Uterus (tissue), 4 donors: ENCODE measurements around the gene MFN1. TPM values are rescaled to one million over a fixed set of nuclear protein-coding genes. Genes with fewer than 3 reads are reported as not detected.

Experiments used
- DNase-seq, 2 donors: peaks; one replicate each; pipeline ENCODE4 v3.0.0-alpha.2; 2019 to 2020
- H3K27ac ChIP-seq, 2 donors: fragments of 200-600 bp; sonication (generic); 1 replicate in 1 of 2; 2 replicates in 1 of 2; pipeline ENCODE4 v1.5.1; 2016 to 2018
- H3K27me3 ChIP-seq, 2 donors: fragments of 200-600 bp; sonication (generic); one replicate each; pipeline ENCODE4 v1.5.1; 2018 to 2019; ENCODE audit warnings: control low read depth in 1 of 2
- H3K36me3 ChIP-seq, 2 donors: fragments of 200-600 bp; sonication (generic); one replicate each; pipeline ENCODE4 v1.5.1; 2019; ENCODE audit warnings: control low read depth in 1 of 2
- H3K4me1 ChIP-seq, 2 donors: fragments of 200-600 bp; sonication (generic); one replicate each; pipeline ENCODE4 v1.5.1; 2018 to 2019; ENCODE audit warnings: control low read depth in 1 of 2
- H3K4me3 ChIP-seq, 2 donors: fragments of 200-600 bp; sonication (generic); 1 replicate in 1 of 2; 2 replicates in 1 of 2; pipeline ENCODE4 v1.5.1; 2018 to 2019; ENCODE audit warnings: mild to moderate bottlenecking in 1 of 2
- H3K9me3 ChIP-seq, 2 donors: fragments of 200-600 bp; sonication (generic); one replicate each; pipeline ENCODE4 v1.5.1; 2019; ENCODE audit warnings: control low read depth in 1 of 2
- POLR2A ChIP-seq, 2 donors: fragments of 450-650 bp; IDR thresholded peaks; one replicate each; pipeline ENCODE4 v1.6.1; 2016; ENCODE audit warnings: antibody characterized with exemption in 2 of 2, mild to moderate bottlenecking in 1 of 2, moderate library complexity in 1 of 2
- intact Hi-C: fragments of 100-400 bp; cut with DNase I; formaldehyde crosslinking; loops from one replicate; pipeline ENCODE4 v1.15.1; 2023; ENCODE audit warnings: low total_unique reads
- total RNA-seq, 4 donors: library from RNA; depleted of rRNA in 3 of 4; stranded (reverse); fragments of >200 nt in 3 of 4; gene quantifications; one replicate each; pipeline versions ENCODE4 v1.1.0 to v1.2.4, GENCODE V29; 2014 to 2023
- TF ChIP-seq, protein P1 (sequence below), 4 experiments: fragments of 200-600 bp in 2 of 4; fragments of 450-650 bp in 2 of 4; sonication (generic) in 2 of 4; IDR thresholded peaks; one replicate each; pipeline ENCODE4 v1.5.1; 2016 to 2019; ENCODE audit warnings: antibody characterized with exemption in 4 of 4, mild to moderate bottlenecking in 2 of 4, moderate library complexity in 1 of 4
- donor health status: DM: yes; HTN: yes; CAD: no.

MFN1 gene
- total RNA-seq, 4 donors from 2014 or later, result 10.0 to 88.6 (median 63.3) TPM

DNA sequence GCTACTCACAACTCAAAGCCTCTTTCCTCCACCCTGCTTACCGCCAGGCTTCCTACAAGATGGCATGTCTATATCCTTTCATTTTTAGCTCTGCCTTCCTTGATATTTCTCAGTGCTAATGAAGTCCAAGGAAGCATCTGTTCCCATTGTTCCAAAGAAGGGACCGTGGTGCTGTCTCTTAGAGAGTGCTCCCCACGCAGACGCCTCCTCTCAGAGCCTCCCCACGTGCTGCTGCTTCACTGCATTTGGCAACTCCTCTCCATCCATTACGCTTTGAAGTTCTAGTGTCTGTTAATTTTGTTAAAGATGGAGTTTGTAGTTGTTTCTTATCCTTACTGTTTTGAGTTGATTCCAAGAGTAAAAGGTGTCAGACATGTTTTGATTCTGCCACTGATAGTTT is 77.6 kb downstream of the MFN1 start:
- no peaks in the 10 kb centered on the region for H3K4me1 ChIP-seq
- TF ChIP-seq, protein P1, sequence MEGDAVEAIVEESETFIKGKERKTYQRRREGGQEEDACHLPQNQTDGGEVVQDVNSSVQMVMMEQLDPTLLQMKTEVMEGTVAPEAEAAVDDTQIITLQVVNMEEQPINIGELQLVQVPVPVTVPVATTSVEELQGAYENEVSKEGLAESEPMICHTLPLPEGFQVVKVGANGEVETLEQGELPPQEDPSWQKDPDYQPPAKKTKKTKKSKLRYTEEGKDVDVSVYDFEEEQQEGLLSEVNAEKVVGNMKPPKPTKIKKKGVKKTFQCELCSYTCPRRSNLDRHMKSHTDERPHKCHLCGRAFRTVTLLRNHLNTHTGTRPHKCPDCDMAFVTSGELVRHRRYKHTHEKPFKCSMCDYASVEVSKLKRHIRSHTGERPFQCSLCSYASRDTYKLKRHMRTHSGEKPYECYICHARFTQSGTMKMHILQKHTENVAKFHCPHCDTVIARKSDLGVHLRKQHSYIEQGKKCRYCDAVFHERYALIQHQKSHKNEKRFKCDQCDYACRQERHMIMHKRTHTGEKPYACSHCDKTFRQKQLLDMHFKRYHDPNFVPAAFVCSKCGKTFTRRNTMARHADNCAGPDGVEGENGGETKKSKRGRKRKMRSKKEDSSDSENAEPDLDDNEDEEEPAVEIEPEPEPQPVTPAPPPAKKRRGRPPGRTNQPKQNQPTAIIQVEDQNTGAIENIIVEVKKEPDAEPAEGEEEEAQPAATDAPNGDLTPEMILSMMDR (IDR thresholded peaks at IDR 0.05), result no peak
- TF ChIP-seq POLR2A (IDR thresholded peaks at IDR 0.05), result no peak
- H3K27ac ChIP-seq, result no peak overlapping the region
- no peak for DNase-seq
- intact Hi-C loops, result no loop called here
- no peak overlapping the region for H3K4me3 ChIP-seq
- no peaks in the 10 kb centered on the region for H3K9me3 ChIP-seq
- H3K36me3 ChIP-seq, result no peaks in the 10 kb centered on the region
- no peaks in the 10 kb centered on the region for H3K27me3 ChIP-seq

DNA sequence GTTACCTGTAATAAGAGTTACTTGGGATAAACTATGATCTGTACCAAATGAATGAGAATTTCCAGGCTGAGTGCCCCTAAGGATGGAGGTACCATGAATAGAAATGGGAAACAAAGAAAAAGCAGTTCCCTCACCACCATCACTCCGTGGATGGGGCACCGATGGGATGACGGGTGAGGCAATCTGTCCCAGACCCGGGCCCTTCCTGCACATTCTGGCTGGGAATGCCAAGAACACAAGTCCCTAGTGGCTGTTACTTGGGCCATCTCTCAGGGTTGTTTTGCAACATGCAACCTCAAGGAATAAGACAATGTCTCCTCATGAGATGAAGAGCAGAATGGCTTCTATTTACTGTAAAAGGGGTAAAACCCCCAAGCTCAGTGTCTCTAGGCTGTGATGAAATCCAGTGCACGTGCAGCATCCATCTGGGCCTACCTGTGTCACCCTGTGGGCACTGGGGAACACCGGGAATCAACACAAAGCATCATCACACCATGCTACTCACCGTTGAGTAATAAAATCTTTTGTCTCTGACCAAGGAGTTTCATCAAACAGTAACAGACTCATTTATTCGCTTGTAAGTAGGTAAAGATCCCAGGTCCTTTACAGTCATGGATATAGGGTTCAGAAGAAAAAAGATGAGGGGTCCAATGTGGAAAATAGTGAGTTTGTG is 81.5 kb downstream of the MFN1 start:
- H3K27ac ChIP-seq, result no peak overlapping the region
- H3K4me3 ChIP-seq, result no peak overlapping the region
- intact Hi-C loops, result no loop called here
- H3K4me1 ChIP-seq, result no peaks in the 10 kb centered on the region
- DNase-seq, result no peak
- TF ChIP-seq POLR2A (IDR thresholded peaks at IDR 0.05), result no peak
- TF ChIP-seq, protein P1 (IDR thresholded peaks at IDR 0.05), result no peak
- no peaks in the 10 kb centered on the region for H3K9me3 ChIP-seq
- H3K36me3 ChIP-seq, result no peaks in the 10 kb centered on the region
- no peaks in the 10 kb centered on the region for H3K27me3 ChIP-seq

DNA sequence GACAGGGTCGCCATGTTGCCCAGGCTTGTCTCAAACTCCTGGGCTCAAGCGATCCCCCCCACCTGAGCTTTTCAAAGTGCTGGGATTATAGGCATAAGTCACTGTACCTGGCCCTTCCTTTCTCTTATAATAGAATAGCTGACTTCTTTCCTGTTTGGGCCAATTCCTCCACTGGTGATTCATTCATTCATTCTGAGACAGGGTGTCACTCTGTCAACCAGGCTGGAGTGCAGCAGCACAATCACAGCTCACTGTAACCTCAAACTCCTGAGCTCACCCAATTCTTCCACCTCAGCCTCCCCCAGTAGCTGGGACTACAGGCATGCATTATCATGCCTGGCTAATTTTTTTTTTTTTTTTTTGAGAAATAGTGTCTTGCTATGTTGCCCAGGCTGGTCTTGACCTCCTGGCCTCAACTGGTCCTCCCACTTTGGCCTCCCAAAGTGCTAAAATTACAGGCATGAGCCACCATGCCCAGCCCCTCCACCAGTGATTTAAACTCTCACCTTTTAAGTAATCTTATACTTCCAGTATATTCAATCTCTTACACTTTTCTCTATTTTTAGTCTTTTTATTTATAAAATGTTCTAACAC is 82.9 kb downstream of the MFN1 start:
- no peaks in the 10 kb centered on the region for H3K9me3 ChIP-seq
- no peak for DNase-seq
- intact Hi-C loops, result no loop called here
- H3K4me3 ChIP-seq, result no peak overlapping the region
- TF ChIP-seq, protein P1 (IDR thresholded peaks at IDR 0.05), result no peak
- no peak for TF ChIP-seq POLR2A (IDR thresholded peaks at IDR 0.05)
- H3K27ac ChIP-seq, result no peak overlapping the region
- H3K4me1 ChIP-seq, result no peaks in the 10 kb centered on the region
- H3K36me3 ChIP-seq, result no peaks in the 10 kb centered on the region
- no peaks in the 10 kb centered on the region for H3K27me3 ChIP-seq

DNA sequence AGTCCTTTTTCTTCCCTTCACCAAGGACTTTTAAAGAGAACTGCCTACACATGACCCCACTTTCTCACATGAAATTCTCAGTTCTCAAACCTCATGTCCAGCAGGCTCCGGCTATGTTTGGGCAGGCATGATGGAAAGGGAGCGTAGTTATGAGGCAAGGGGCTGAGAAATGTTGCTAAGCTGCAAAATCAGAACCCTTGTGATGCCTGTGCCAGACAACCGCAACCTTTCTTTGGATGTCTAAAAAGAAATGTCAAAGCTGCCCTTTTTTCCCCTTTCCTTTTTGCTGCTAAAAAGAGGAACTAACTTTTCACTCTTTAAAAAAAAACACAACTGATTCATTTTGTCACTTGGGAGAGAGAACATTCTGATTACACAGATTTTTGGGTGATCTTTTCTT is 84.5 kb downstream of the MFN1 start:
- H3K4me1 ChIP-seq, result no peaks in the 10 kb centered on the region
- DNase-seq, result no peak
- no peaks in the 10 kb centered on the region for H3K36me3 ChIP-seq
- no peak for TF ChIP-seq POLR2A (IDR thresholded peaks at IDR 0.05)
- TF ChIP-seq, protein P1 (IDR thresholded peaks at IDR 0.05), result no peak
- no peaks in the 10 kb centered on the region for H3K27me3 ChIP-seq
- H3K27ac ChIP-seq, result no peak overlapping the region
- intact Hi-C loops, result no loop called here
- H3K4me3 ChIP-seq, result no peak overlapping the region
- H3K9me3 ChIP-seq, result no peaks in the 10 kb centered on the region

DNA sequence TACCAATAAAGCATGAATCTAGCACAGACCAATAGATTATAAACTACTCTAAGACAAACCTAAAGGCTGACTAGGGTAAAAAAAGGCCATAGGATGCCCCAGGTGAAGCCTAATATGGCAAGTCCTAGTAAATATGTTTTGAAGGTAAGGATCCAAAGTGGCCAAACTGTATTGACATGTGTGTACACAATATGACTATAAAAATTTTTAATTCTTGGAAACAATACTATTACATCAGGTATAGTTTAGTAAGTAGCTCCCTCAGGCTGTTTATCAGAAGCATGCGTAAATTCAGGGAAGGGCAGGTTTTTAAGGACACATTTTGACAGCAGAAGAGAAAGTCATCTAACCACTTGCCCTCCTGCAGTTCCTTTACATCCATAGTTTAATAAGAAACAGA is 84.9 kb downstream of the MFN1 start:
- intact Hi-C loops, result no loop called here
- Histone ChIP-seq H3K27ac (no peak overlapping the region), H3K4me1 (no peaks in the 10 kb centered on the region), H3K36me3 (no peaks in the 10 kb centered on the region), H3K4me3 (no peak overlapping the region), H3K9me3 (no peaks in the 10 kb centered on the region), H3K27me3 (no peaks in the 10 kb centered on the region)
- TF ChIP-seq, protein P1 (IDR thresholded peaks at IDR 0.05), result no peak
- no peak for TF ChIP-seq POLR2A (IDR thresholded peaks at IDR 0.05)
- DNase-seq, result no peak
